HepG2 (cell line): ENCODE measurements around the gene GPR62. TPM values are rescaled to one million over a fixed set of nuclear protein-coding genes. Genes with fewer than 3 reads are reported as not detected.
A peak's percentile ranks its signal among the peaks of the same experiment; 100 is the strongest.

ENCODE experiments used
- ATF3 ChIP-seq: sonication (generic); formaldehyde crosslinking; IDR thresholded peaks from 2 replicates; pipeline ENCODE4 v1.4.0; 2020; ENCODE audit warnings: missing genetic modification reagents
- ETV5 ChIP-seq: IDR thresholded peaks from 2 replicates; pipeline ENCODE4 v1.6.1; 2018; ENCODE audit warnings: missing biosample characterization, missing genetic modification reagents, inconsistent platforms, borderline replicate concordance
- GLMP ChIP-seq: sonication (generic); formaldehyde crosslinking; IDR thresholded peaks from 2 replicates; pipeline ENCODE4 v1.9.0; 2021; ENCODE audit warnings: missing genetic modification reagents, mild to moderate bottlenecking, borderline replicate concordance
- HCFC1 ChIP-seq: fragments of 150-350 bp; IDR thresholded peaks from 2 replicates; pipeline ENCODE4 v1.6.1; 2014; ENCODE audit warnings: low read depth, low read length
- HMGA1 ChIP-seq: sonication (generic); formaldehyde crosslinking; conservative IDR thresholded peaks from 2 replicates; pipeline ENCODE4 v1.4.0; 2020; ENCODE audit warnings: missing genetic modification reagents
- IKZF5 ChIP-seq: IDR thresholded peaks from 2 replicates; pipeline ENCODE4 v1.6.1; 2018; ENCODE audit warnings: missing genetic modification reagents, mild to moderate bottlenecking, missing compliant biosample characterization
- KDM1A ChIP-seq: IDR thresholded peaks from 2 replicates; pipeline ENCODE4 v1.6.1; 2016; ENCODE audit warnings: missing compliant biosample characterization
- KIAA2018 ChIP-seq: sonication (generic); formaldehyde crosslinking; IDR thresholded peaks from 2 replicates; pipeline ENCODE4 v1.5.0; 2020; ENCODE audit warnings: mild to moderate bottlenecking, missing genetic modification reagents, borderline replicate concordance
- KLF13 ChIP-seq: sonication (generic); formaldehyde crosslinking; IDR thresholded peaks from 2 replicates; pipeline ENCODE4 v1.4.0; 2020; ENCODE audit warnings: mild to moderate bottlenecking, missing genetic modification reagents
- MATR3 ChIP-seq: sonication (generic); formaldehyde crosslinking; IDR thresholded peaks from 2 replicates; pipeline ENCODE4 v1.4.0; 2020; ENCODE audit warnings: missing genetic modification reagents
- MEF2D ChIP-seq: sonication (generic); formaldehyde crosslinking; IDR thresholded peaks from 2 replicates; pipeline ENCODE4 v1.5.1; 2020; ENCODE audit warnings: mild to moderate bottlenecking, missing genetic modification reagents
- PCBP2 ChIP-seq: fragments of 200-400 bp; formaldehyde crosslinking; optimal IDR thresholded peaks from 2 replicates; pipeline ENCODE3; 2018; ENCODE audit warnings: low read length, low read depth; ENCODE audit not compliant: poor library complexity, severe bottlenecking
- SIN3A ChIP-seq: IDR thresholded peaks from 2 replicates; pipeline ENCODE4 v1.6.1; 2011; ENCODE audit warnings: low read depth, mild to moderate bottlenecking, control low read depth, low read length, borderline replicate concordance
- ZNF138 ChIP-seq: sonication (generic); formaldehyde crosslinking; IDR thresholded peaks from 2 replicates; pipeline ENCODE4 v1.5.0; 2020; ENCODE audit warnings: mild to moderate bottlenecking, low read depth, missing genetic modification reagents
- ZNF343 ChIP-seq: sonication (generic); formaldehyde crosslinking; IDR thresholded peaks from 2 replicates; pipeline ENCODE4 v1.4.0; 2020; ENCODE audit warnings: mild to moderate bottlenecking, missing genetic modification reagents
- ZNF564 ChIP-seq: sonication (generic); formaldehyde crosslinking; IDR thresholded peaks from 2 replicates; pipeline ENCODE4 v1.8.1; 2023; ENCODE audit warnings: mild to moderate bottlenecking, missing genetic modification reagents
- ZNF678 ChIP-seq: sonication (generic); formaldehyde crosslinking; IDR thresholded peaks from 2 replicates; pipeline ENCODE4 v1.4.0; 2020; ENCODE audit warnings: mild to moderate bottlenecking, missing genetic modification reagents
- ZNF737 ChIP-seq: sonication (generic); formaldehyde crosslinking; IDR thresholded peaks from 2 replicates; pipeline ENCODE4 v1.5.0; 2020; ENCODE audit warnings: missing genetic modification reagents, mild to moderate bottlenecking, borderline replicate concordance
- ZNF792 ChIP-seq: IDR thresholded peaks from 2 replicates; pipeline ENCODE4 v1.6.1; 2016
- polyA plus RNA-seq, 8 experiments: library from polyadenylated mRNA; depleted of rRNA in 3 of 8; stranded (reverse) in 7 of 8; unstranded in 1 of 8; fragments of >200 nt; fragmentation: Illumina TruSeq in 4 of 8; extraction: Trizol in 4 of 8; gene quantifications; 2 replicates each; pipeline versions ENCODE4 v1.2.1 to v1.2.3, GENCODE V29; 2011 to 2016; ENCODE audit warnings: low read depth in 4 of 8, missing spikeins in 1 of 8, mixed read lengths in 1 of 8; ENCODE audit not compliant: insufficient read depth in 1 of 8
- total RNA-seq, 5 experiments: library from RNA; depleted of rRNA; stranded (reverse); fragments of >200 nt; fragmentation: Illumina TruSeq; extraction: Trizol; gene quantifications; 2 replicates each; pipeline ENCODE4 v1.2.3, GENCODE V29; 2016; ENCODE audit warnings: low read depth in 1 of 5

The GPR62 gene
- total and polyA plus RNA-seq, 2 of the 13 experiments (the other 11 are each of a cell fraction or from before 2014, with no cell fraction given) = not detected

GRCh38 chr3:51982352-51982837, 27.2 kb downstream of the GPR62 start (continued):
- peak; percentile 85; the same call in 1 of the 2 replicates for TF ChIP-seq ZNF792 (CRISPR knock-in tag)
- TF ChIP-seq KIAA2018 (CRISPR knock-in tag) = no peak
- TF ChIP-seq ZNF564 (CRISPR knock-in tag) = no peak
- no peak for TF ChIP-seq KLF13 (CRISPR knock-in tag)
- no peak for TF ChIP-seq HMGA1 (CRISPR knock-in tag)
- TF ChIP-seq SIN3A = peak; percentile 77; the same call in 1 of the 2 replicates
- TF ChIP-seq PCBP2 = no peak
- no peak for TF ChIP-seq ZNF678
- no peak for TF ChIP-seq MATR3 (CRISPR knock-in tag)
- TF ChIP-seq HCFC1 = 0 out of 2 replicates have a peak, but pooled peaks have one; percentile 7
- TF ChIP-seq ZNF737 (CRISPR knock-in tag) = peak; percentile 72; the same call in 1 of the 2 replicates
- no peak for TF ChIP-seq ZNF343 (CRISPR knock-in tag)
- no peak; the same call in 1 of the 2 replicates for TF ChIP-seq KDM1A (CRISPR knock-in tag)
- no peak for TF ChIP-seq ZNF138 (CRISPR knock-in tag)
- peak; percentile 81; the same call in 1 of the 2 replicates for TF ChIP-seq ATF3 (CRISPR knock-in tag)
- TF ChIP-seq IKZF5 (CRISPR knock-in tag) = peak; percentile 67; the same call in 1 of the 2 replicates
- peak; percentile 88 for TF ChIP-seq MEF2D (CRISPR knock-in tag)
- TF ChIP-seq ETV5 (CRISPR knock-in tag) = peak; percentile 62; the same call in 1 of the 2 replicates
- TF ChIP-seq GLMP (CRISPR knock-in tag) = no peak
